ENCODE results near the gene NOL4L. TPM values are rescaled to one million over a fixed set of nuclear protein-coding genes. Genes with fewer than 3 reads are reported as not detected.

The NOL4L gene
- total RNA-seq, 2 experiments from 2014 or later, result 24.8 to 29.2 TPM

GRCh38 chr20:32510601-32511357 is 74.4 kb downstream of the NOL4L start:
- Mint-ChIP-seq H3K27ac (peak overlapping the region; percentile 90), H3K4me1 (ENCODE audit: low read depth) (peaks cover 91% of the 10 kb centered on the region), H3K27me3 (ENCODE audit: low read depth) (no peaks in the 10 kb centered on the region), H3K9me3 (no peaks in the 10 kb centered on the region), H3K4me3 (peak overlapping the region; percentile 71), H3K36me3 (ENCODE audit: low read depth) (peaks cover 5% of the 10 kb centered on the region)
- CTCF ChIA-PET, result interaction anchor here (0.6 to 4.0 kb wide), 6 partner anchors 9 to 194 kb away, joined by 4 to 27 read pairs (median 4); no protein-coding TSS in a partner anchor
- intact Hi-C loops (cut with micrococcal nuclease), result loop anchor here (2.0 to 5.0 kb wide), 2 partner anchors 24 to 252 kb away; partner anchors contain the start of gene DNMT3B
- peak; percentile 61 for DNase-seq

GRCh38 chr20:32510120-32510600 is 75.0 kb downstream of the NOL4L start:
- CTCF ChIA-PET, result interaction anchor here (0.6 to 4.0 kb wide), 4 partner anchors 12 to 194 kb away, joined by 3 to 27 read pairs (median 12); no protein-coding TSS in a partner anchor
- DNase-seq, result peak; percentile 39
- Mint-ChIP-seq H3K4me3 (peak overlapping the region; percentile 71), H3K27me3 (ENCODE audit: low read depth) (no peaks in the 10 kb centered on the region), H3K36me3 (ENCODE audit: low read depth) (peaks cover 3% of the 10 kb centered on the region), H3K9me3 (no peaks in the 10 kb centered on the region), H3K27ac (peak overlapping the region; percentile 90), H3K4me1 (ENCODE audit: low read depth) (peaks cover 90% of the 10 kb centered on the region)
- intact Hi-C loops (cut with micrococcal nuclease), result loop anchor here (2.0 to 5.0 kb wide), 2 partner anchors 25 to 252 kb away; partner anchors contain the start of gene DNMT3B

- intact Hi-C loops (cut with micrococcal nuclease), result loop anchor here (1.0 to 5.0 kb wide), 5 partner anchors 24 to 307 kb away; partner anchors contain the start of gene DNMT3B
- no peaks in the 10 kb centered on the region for H3K9me3 Mint-ChIP-seq
- H3K36me3 Mint-ChIP-seq (ENCODE audit: low read depth), result peaks cover 5% of the 10 kb centered on the region
Observed at GRCh38 chr20:32509639-32510066, 75.5 kb downstream of the NOL4L start.

GRCh38 chr20:32508775-32509119 is 76.4 kb downstream of the NOL4L start:
- DNase-seq, result no peak
- peak overlapping the region; percentile 23 for H3K4me3 Mint-ChIP-seq
- H3K36me3 Mint-ChIP-seq (ENCODE audit: low read depth), result peaks cover 8% of the 10 kb centered on the region
- peak overlapping the region; percentile 90 for H3K27ac Mint-ChIP-seq
- CTCF ChIA-PET, result interaction anchor here (0.8 to 4.0 kb wide), 11 partner anchors 9 to 270 kb away, joined by 3 to 27 read pairs (median 3); partner anchors contain the start of gene ASXL1
- peaks cover 84% of the 10 kb centered on the region for H3K4me1 Mint-ChIP-seq (ENCODE audit: low read depth)
- H3K9me3 Mint-ChIP-seq, result no peaks in the 10 kb centered on the region
- H3K27me3 Mint-ChIP-seq (ENCODE audit: low read depth), result no peaks in the 10 kb centered on the region
- intact Hi-C loops (cut with micrococcal nuclease), result loop anchor here (1.0 to 5.0 kb wide), 3 partner anchors 23 to 306 kb away; no protein-coding TSS in a partner anchor

More at GRCh38 chr20:32509639-32510066, 75.5 kb downstream of the NOL4L start:
- CTCF ChIA-PET, result interaction anchor here (0.6 to 4.0 kb wide), 7 partner anchors 9 to 195 kb away, joined by 3 to 27 read pairs (median 8); no protein-coding TSS in a partner anchor
- peak overlapping the region; percentile 71 for H3K4me3 Mint-ChIP-seq
- peak; percentile 82 for DNase-seq
- H3K27ac Mint-ChIP-seq, result peak overlapping the region; percentile 90
- H3K4me1 Mint-ChIP-seq (ENCODE audit: low read depth), result peaks cover 90% of the 10 kb centered on the region
- H3K27me3 Mint-ChIP-seq (ENCODE audit: low read depth), result no peaks in the 10 kb centered on the region

GRCh38 chr20:32507998-32508774 is 76.9 kb downstream of the NOL4L start:
- H3K27me3 Mint-ChIP-seq (ENCODE audit: low read depth), result no peaks in the 10 kb centered on the region
- H3K4me3 Mint-ChIP-seq, result peak overlapping the region; percentile 22
- peak overlapping the region; percentile 90 for H3K27ac Mint-ChIP-seq
- H3K36me3 Mint-ChIP-seq (ENCODE audit: low read depth), result peaks cover 12% of the 10 kb centered on the region
- no peaks in the 10 kb centered on the region for H3K9me3 Mint-ChIP-seq
- intact Hi-C loops (cut with micrococcal nuclease), result loop anchor here (2.0 to 5.0 kb wide), 2 partner anchors 153 to 306 kb away; no protein-coding TSS in a partner anchor
- peaks cover 84% of the 10 kb centered on the region for H3K4me1 Mint-ChIP-seq (ENCODE audit: low read depth)
- no peak for DNase-seq
- CTCF ChIA-PET, result interaction anchor here (0.6 to 4.0 kb wide), 12 partner anchors 8 to 270 kb away, joined by 3 to 27 read pairs (median 4); partner anchors contain the start of gene ASXL1

- Mint-ChIP-seq H3K4me3 (no peak overlapping the region), H3K9me3 (no peaks in the 10 kb centered on the region), H3K27ac (no peak overlapping the region), H3K4me1 (ENCODE audit: low read depth) (peaks cover 77% of the 10 kb centered on the region), H3K36me3 (ENCODE audit: low read depth) (peaks cover 14% of the 10 kb centered on the region), H3K27me3 (ENCODE audit: low read depth) (no peaks in the 10 kb centered on the region)
- intact Hi-C loops (cut with micrococcal nuclease), result loop anchor here (5.0 kb wide), 1 partner anchor 304 kb away; no protein-coding TSS in a partner anchor
- no peak for DNase-seq
- CTCF ChIA-PET, result interaction anchor here (1.4 to 4.0 kb wide), 2 partner anchors 15 to 21 kb away, joined by 6 to 27 read pairs; no protein-coding TSS in a partner anchor
Observed at GRCh38 chr20:32506721-32507120, 78.4 kb downstream of the NOL4L start.

- peak; percentile 55 for DNase-seq
- H3K4me3 Mint-ChIP-seq, result no peak overlapping the region
- H3K36me3 Mint-ChIP-seq (ENCODE audit: low read depth), result peaks cover 16% of the 10 kb centered on the region
- peaks cover 77% of the 10 kb centered on the region for H3K4me1 Mint-ChIP-seq (ENCODE audit: low read depth)
- no peaks in the 10 kb centered on the region for H3K9me3 Mint-ChIP-seq
- CTCF ChIA-PET, result interaction anchor here (1.4 kb wide), 1 partner anchor 20 kb away, joined by 6 read pairs; no protein-coding TSS in a partner anchor
- H3K27me3 Mint-ChIP-seq (ENCODE audit: low read depth), result no peaks in the 10 kb centered on the region
- intact Hi-C loops (cut with micrococcal nuclease), result loop anchor here (5.0 kb wide), 1 partner anchor 304 kb away; no protein-coding TSS in a partner anchor
- H3K27ac Mint-ChIP-seq, result no peak overlapping the region
Observed at GRCh38 chr20:32505723-32506473, 79.2 kb downstream of the NOL4L start.

- Mint-ChIP-seq H3K27me3 (ENCODE audit: low read depth) (no peaks in the 10 kb centered on the region), H3K9me3 (no peaks in the 10 kb centered on the region), H3K4me1 (ENCODE audit: low read depth) (peaks cover 52% of the 10 kb centered on the region), H3K27ac (no peak overlapping the region), H3K36me3 (ENCODE audit: low read depth) (peaks cover 17% of the 10 kb centered on the region), H3K4me3 (no peak overlapping the region)
- no peak for DNase-seq
- CTCF ChIA-PET, result interaction anchor here (1.1 to 2.1 kb wide), 3 partner anchors 9 to 20 kb away, joined by 4 to 7 read pairs (median 4); no protein-coding TSS in a partner anchor
- intact Hi-C loops (cut with micrococcal nuclease), result loop anchor here (5.0 kb wide), 1 partner anchor 214 kb away; no protein-coding TSS in a partner anchor
Observed at GRCh38 chr20:32501709-32502108, 83.4 kb downstream of the NOL4L start.

- peaks cover 8% of the 10 kb centered on the region for H3K36me3 Mint-ChIP-seq (ENCODE audit: low read depth)
- no peak for DNase-seq
- peaks cover 32% of the 10 kb centered on the region for H3K4me1 Mint-ChIP-seq (ENCODE audit: low read depth)
- intact Hi-C loops (cut with micrococcal nuclease), result no loop called here
- H3K4me3 Mint-ChIP-seq, result no peak overlapping the region
- no peaks in the 10 kb centered on the region for H3K27me3 Mint-ChIP-seq (ENCODE audit: low read depth)
- no peaks in the 10 kb centered on the region for H3K9me3 Mint-ChIP-seq
- CTCF ChIA-PET, result interaction anchor here (0.6 to 2.1 kb wide), 10 partner anchors 10 to 157 kb away, joined by 3 to 8 read pairs (median 4); no protein-coding TSS in a partner anchor
- no peak overlapping the region for H3K27ac Mint-ChIP-seq
Observed at GRCh38 chr20:32497589-32498224, 87.4 kb downstream of the NOL4L start.

- DNase-seq, result no peak
- Mint-ChIP-seq H3K36me3 (ENCODE audit: low read depth) (peaks cover 8% of the 10 kb centered on the region), H3K4me1 (ENCODE audit: low read depth) (peaks cover 29% of the 10 kb centered on the region), H3K27me3 (ENCODE audit: low read depth) (no peaks in the 10 kb centered on the region), H3K4me3 (no peak overlapping the region), H3K9me3 (no peaks in the 10 kb centered on the region), H3K27ac (no peak overlapping the region)
- intact Hi-C loops (cut with micrococcal nuclease), result no loop called here
- CTCF ChIA-PET, result interaction anchor here (0.5 to 2.1 kb wide), 8 partner anchors 9 to 281 kb away, joined by 3 to 8 read pairs (median 5); partner anchors contain the start of gene C20orf203
Observed at GRCh38 chr20:32496811-32497533, 88.2 kb downstream of the NOL4L start.

Measured in activated naive CD4-positive, alpha-beta T cell treated with anti-CD3 and anti-CD28 coated beads for 36 hours (primary cell).